Measurements from ENCODE around the gene DHRSX. TPM values are rescaled to one million over a fixed set of nuclear protein-coding genes. Genes with fewer than 3 reads are reported as not detected.

The DHRSX gene
- total RNA-seq, 1 donor from 2014 or later: 40.7 TPM

Other genes with a start within 250 kb of the DHRSX start
- 38.8 and 58.0 TPM in 2 replicates for gene ZBED1, start within 50 bp of the DHRSX start, total RNA-seq
- gene CD99, start 190.3 kb upstream of the DHRSX start, total RNA-seq: 487 and 559 TPM in 2 replicates

Data from myocyte (in vitro differentiated cells).